ENCODE results near the gene TNKS2.

DNA sequence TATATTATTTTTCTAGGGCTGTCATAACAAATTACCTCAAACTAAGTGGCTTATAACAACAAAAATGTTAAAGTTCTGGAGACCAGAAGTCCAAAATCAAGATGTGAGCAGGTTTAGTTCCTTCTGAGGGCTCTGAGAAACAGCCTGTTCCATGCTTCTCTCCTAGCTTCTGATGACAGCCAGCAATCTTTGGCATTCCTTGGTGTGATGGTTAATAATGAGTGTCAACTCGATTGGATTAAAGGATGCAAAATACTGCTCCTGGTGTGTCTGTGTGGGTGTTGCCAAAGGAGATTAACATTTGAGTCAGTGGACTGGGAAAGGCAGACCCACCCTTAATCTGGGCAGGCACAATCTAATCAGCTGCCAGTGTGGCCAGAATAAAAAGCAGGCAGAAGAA, 26.3 kb upstream of the TNKS2 start:
- no peak for TF ChIP-seq TCF12 (IDR thresholded peaks at IDR 0.05; ENCODE audit: low read depth)
- TF ChIP-seq, protein P1, sequence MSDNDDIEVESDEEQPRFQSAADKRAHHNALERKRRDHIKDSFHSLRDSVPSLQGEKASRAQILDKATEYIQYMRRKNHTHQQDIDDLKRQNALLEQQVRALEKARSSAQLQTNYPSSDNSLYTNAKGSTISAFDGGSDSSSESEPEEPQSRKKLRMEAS (IDR thresholded peaks at IDR 0.05): no peak
- TF ChIP-seq EP300 (IDR thresholded peaks at IDR 0.05; ENCODE audit: borderline replicate concordance): no peak
- no peak for TF ChIP-seq TAF1 (IDR thresholded peaks at IDR 0.05; ENCODE audit: low read depth)

Data from Ishikawa (cell line).